Ectodermal cell (in vitro differentiated cells): ENCODE data around the gene MLC1.

Experiments
- H3K27ac ChIP-seq: 2 replicates; pipeline ENCODE4 v1.7.0; 2013; ENCODE audit warnings: mild to moderate bottlenecking, low read depth, low read length; ENCODE audit not compliant: insufficient read depth, poor library complexity, severe bottlenecking
- H3K27me3 ChIP-seq: 2 replicates; pipeline ENCODE4 v1.7.0; 2013; ENCODE audit warnings: mild to moderate bottlenecking, low read length; ENCODE audit not compliant: insufficient read depth, control insufficient read depth, poor library complexity, severe bottlenecking
- H3K36me3 ChIP-seq: one replicate; pipeline ENCODE4 v1.7.0; 2013; ENCODE audit warnings: low read length; ENCODE audit not compliant: control insufficient read depth, insufficient read depth
- H3K4me1 ChIP-seq: one replicate; pipeline ENCODE4 v1.7.0; 2013; ENCODE audit warnings: low read length; ENCODE audit not compliant: control insufficient read depth, insufficient read depth
- H3K4me3 ChIP-seq: 2 replicates; pipeline ENCODE4 v1.7.0; 2013; ENCODE audit warnings: low read depth, low read length, control low read depth; ENCODE audit not compliant: insufficient read depth
- H3K9me3 ChIP-seq: 2 replicates; pipeline ENCODE4 v1.7.0; 2013; ENCODE audit warnings: mild to moderate bottlenecking, low read length, moderate library complexity; ENCODE audit not compliant: control insufficient read depth
- WGBS, 2 experiments: methylation state at CpG; one replicate each; pipeline ENCODE4 v1.1.7; 2013; ENCODE audit warnings: missing lambda C conversion rate in 2 of 2; 5-methylcytosine and 5-hydroxymethylcytosine counted together

The MLC1 gene

GRCh38 chr22:50048061-50048765 is 37.0 kb downstream of the MLC1 start:
- Histone ChIP-seq H3K4me1 (no peaks in the 10 kb centered on the region), H3K4me3 (no peak overlapping the region), H3K27ac (no peak overlapping the region), H3K36me3 (no peaks in the 10 kb centered on the region), H3K9me3 (no peaks in the 10 kb centered on the region), H3K27me3 (no peaks in the 10 kb centered on the region)
- WGBS, 2 experiments, result 91 to 92% methylated on average over 12 of the region's 12 CpGs

GRCh38 chr22:50047346-50047745 is 37.9 kb downstream of the MLC1 start:
- Histone ChIP-seq H3K27me3 (no peaks in the 10 kb centered on the region), H3K36me3 (no peaks in the 10 kb centered on the region), H3K27ac (no peak overlapping the region), H3K9me3 (no peaks in the 10 kb centered on the region), H3K4me3 (no peak overlapping the region), H3K4me1 (no peaks in the 10 kb centered on the region)
- 95 to 96% methylated on average over 16 of the region's 16 CpGs for WGBS, 2 experiments

GRCh38 chr22:50046481-50047245 is 38.6 kb downstream of the MLC1 start:
- Histone ChIP-seq H3K27me3 (no peaks in the 10 kb centered on the region), H3K4me1 (no peaks in the 10 kb centered on the region), H3K9me3 (no peaks in the 10 kb centered on the region), H3K27ac (no peak overlapping the region), H3K4me3 (no peak overlapping the region), H3K36me3 (no peaks in the 10 kb centered on the region)
- WGBS, 2 experiments, result 92 to 93% methylated on average over 27 of the region's 27 CpGs

- Histone ChIP-seq H3K36me3 (no peaks in the 10 kb centered on the region), H3K4me3 (no peak overlapping the region), H3K27me3 (no peaks in the 10 kb centered on the region), H3K27ac (no peak overlapping the region), H3K9me3 (no peaks in the 10 kb centered on the region), H3K4me1 (no peaks in the 10 kb centered on the region)
- WGBS, 2 experiments, result 86 to 87% methylated on average over 19 of the region's 19 CpGs
Measured at GRCh38 chr22:50046019-50046415, 39.2 kb downstream of the MLC1 start.

GRCh38 chr22:50045211-50046018 is 39.8 kb downstream of the MLC1 start:
- H3K36me3 ChIP-seq, result no peaks in the 10 kb centered on the region
- no peaks in the 10 kb centered on the region for H3K9me3 ChIP-seq
- H3K27me3 ChIP-seq, result no peaks in the 10 kb centered on the region
- H3K4me1 ChIP-seq, result no peaks in the 10 kb centered on the region
- no peak overlapping the region for H3K27ac ChIP-seq
- WGBS, 2 experiments, result 89% methylated on average over 35 of the region's 35 CpGs
- no peak overlapping the region for H3K4me3 ChIP-seq

GRCh38 chr22:50044485-50045118 is 40.6 kb downstream of the MLC1 start:
- Histone ChIP-seq H3K9me3 (no peaks in the 10 kb centered on the region), H3K27ac (no peak overlapping the region), H3K36me3 (no peaks in the 10 kb centered on the region), H3K4me3 (no peak overlapping the region), H3K4me1 (no peaks in the 10 kb centered on the region), H3K27me3 (no peaks in the 10 kb centered on the region)
- WGBS, 2 experiments, result 91% methylated on average over 30 of the region's 30 CpGs

GRCh38 chr22:50041361-50042065 is 43.7 kb downstream of the MLC1 start:
- 89 to 90% methylated on average over 17 of the region's 17 CpGs for WGBS, 2 experiments
- Histone ChIP-seq H3K4me1 (no peaks in the 10 kb centered on the region), H3K27ac (no peak overlapping the region), H3K4me3 (no peak overlapping the region), H3K27me3 (no peaks in the 10 kb centered on the region), H3K9me3 (no peaks in the 10 kb centered on the region), H3K36me3 (no peaks in the 10 kb centered on the region)

GRCh38 chr22:50040717-50041116 is 44.5 kb downstream of the MLC1 start:
- H3K36me3 ChIP-seq, result no peaks in the 10 kb centered on the region
- no peaks in the 10 kb centered on the region for H3K27me3 ChIP-seq
- no peak overlapping the region for H3K27ac ChIP-seq
- no peaks in the 10 kb centered on the region for H3K4me1 ChIP-seq
- no peak overlapping the region for H3K4me3 ChIP-seq
- WGBS, 2 experiments, result 93 to 94% methylated on average over 7 of the region's 7 CpGs
- no peaks in the 10 kb centered on the region for H3K9me3 ChIP-seq

- no peak overlapping the region for H3K27ac ChIP-seq
- no peak overlapping the region for H3K4me3 ChIP-seq
- no peaks in the 10 kb centered on the region for H3K36me3 ChIP-seq
- 92 to 93% methylated on average over 29 of the region's 29 CpGs for WGBS, 2 experiments
- H3K4me1 ChIP-seq, result no peaks in the 10 kb centered on the region
- no peaks in the 10 kb centered on the region for H3K27me3 ChIP-seq
- H3K9me3 ChIP-seq, result no peaks in the 10 kb centered on the region
Measured at GRCh38 chr22:50039669-50040443, 45.4 kb downstream of the MLC1 start.
